Stimulated activated CD8-positive, alpha-beta memory T cell treated with anti-CD3 and anti-CD28 coated beads, Interleukin-4, amount 100 ng/mL, for 4 hours (primary cell): ENCODE measurements around the gene TNS3.
"Not testable (repeated sequence)": the region's sequence is repeated elsewhere in the genome, so short reads cannot be mapped to it uniquely, and the experiment has no call there.

Source experiments
- DNase-seq, 2 donors: peaks; one replicate each; pipeline ENCODE4 v3.0.0-alpha.2; 2020; ENCODE audit warnings: low read depth in 2 of 2, low spot score in 1 of 2

The TNS3 gene

DNA sequence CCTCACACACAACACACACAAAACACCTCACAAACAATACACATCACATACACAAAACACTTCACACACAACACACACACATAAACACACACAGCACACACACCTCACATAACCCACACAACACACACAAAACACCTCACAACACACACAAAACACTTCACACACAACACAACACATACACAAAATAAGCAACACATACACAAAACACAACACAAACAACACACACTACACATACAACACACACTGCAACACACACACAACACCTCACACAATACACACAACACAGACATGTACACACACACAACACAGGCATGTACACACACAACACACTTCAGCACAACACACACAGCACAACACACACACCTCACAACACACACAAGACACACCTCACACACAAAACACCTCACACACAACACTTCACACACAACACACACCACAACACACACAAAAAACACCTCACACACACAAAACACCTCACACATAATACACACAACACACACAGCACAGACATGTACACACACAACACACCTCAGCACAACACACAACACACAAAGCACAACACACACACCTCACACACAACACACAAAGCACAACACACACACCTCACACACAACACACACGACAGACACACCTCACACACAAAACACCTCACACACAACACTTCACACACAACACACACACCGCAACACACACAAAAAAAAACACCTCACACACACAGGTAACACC lies 107.5 kb downstream of the TNS3 start:
- no peak for DNase-seq

DNA sequence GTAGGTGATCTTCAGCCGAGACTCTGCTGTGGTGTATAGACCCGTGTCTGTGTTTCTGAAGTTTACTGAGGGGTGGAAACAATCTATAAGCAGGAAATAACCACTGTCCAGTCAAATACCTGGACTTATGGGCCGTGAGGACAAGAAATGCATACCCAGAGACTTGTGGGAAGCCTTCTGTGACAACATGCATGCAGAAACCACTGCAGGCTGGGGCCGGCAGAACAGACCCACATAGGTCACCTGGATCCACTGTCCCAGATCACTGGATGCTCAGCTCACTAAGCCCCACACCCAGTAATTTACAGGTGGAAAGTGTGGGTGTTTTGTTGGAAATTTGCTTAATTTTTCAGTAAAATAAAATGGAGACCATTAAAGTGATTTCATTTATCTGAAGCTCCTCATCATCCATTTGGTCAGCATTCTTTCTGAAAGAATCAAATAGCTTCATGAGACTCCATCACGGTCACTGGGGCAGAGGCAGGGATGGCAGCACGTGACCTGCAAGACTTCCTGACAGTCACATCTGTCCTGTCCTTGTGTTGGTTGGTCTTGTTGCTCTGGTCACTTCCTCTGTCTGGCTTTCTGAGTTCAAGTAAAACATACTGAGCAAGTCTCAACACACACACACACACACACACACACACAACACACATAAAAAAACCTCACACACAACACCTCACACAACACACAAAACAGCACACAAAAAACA lies 108.3 kb downstream of the TNS3 start:
- no peak for DNase-seq

DNA sequence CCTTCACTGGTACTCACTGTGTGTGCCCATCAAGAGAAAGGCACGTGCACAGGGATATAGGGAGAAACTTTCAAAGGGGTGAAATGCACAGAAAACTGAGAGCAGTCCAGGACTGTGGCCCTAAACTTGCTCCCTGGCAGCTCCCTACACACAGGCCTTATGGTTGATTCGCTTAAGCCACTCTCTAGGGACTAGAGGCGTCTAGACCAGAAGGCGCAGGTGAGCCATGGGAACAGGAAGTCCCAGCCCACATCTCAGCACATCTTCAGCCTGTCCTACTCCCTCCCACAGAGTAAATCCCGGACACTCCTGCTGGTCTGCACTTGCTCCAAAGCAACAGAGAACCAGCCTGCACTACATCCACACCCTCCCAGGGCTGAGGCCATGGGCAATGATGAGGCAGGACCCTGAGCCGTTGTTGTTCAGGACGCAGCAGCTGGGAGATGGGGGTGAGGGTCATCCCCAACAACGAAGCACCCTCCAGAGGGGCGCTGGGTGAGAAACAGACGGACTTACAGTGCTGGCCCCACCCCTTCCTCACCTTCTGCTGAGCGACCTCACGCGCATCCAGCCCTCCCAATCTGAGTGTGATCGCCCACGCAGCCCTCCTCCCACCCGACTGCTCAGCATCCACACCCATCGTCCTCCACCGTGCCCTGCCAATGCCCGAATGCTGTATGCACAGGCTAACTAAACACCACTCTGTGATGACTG lies 109.3 kb downstream of the TNS3 start:
- DNase-seq: no peak

DNA sequence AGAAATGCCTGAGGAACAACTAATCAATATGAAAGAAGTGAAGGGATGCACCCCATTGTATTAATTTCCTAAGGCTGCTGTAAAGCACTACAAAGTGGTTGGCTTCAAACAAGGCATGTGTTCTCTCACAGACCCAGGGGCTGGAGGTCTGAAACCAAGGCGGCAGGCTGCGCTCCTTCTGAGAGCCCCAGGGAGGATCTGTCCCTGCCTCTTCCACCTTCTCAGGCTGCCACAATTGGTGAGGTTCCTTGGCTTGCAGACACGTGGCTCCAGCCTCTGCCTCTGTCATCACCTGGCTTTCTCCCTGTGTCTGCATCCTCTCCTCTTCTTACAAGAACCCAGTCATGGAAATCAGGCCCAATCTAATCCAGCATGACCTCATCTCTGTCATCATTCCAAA lies 110.1 kb downstream of the TNS3 start:
- DNase-seq: no peak

DNA sequence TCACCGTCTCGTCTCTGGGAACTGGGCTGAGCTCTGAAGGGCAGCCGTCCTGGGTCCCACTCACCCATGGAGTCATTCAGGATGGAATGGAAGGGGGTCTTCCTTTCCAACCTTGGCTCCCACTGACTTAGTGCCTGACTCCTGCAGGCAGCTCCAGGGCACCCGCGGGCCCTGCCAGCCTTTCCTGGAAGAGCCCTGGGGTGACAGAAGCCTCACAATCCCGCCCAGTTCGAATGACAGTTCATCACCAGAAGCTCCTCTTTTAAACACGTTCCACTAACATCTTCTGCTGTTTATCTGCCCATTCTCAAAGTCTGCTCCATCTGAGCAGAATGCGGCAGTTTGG lies 110.6 kb downstream of the TNS3 start:
- no peak for DNase-seq

DNA sequence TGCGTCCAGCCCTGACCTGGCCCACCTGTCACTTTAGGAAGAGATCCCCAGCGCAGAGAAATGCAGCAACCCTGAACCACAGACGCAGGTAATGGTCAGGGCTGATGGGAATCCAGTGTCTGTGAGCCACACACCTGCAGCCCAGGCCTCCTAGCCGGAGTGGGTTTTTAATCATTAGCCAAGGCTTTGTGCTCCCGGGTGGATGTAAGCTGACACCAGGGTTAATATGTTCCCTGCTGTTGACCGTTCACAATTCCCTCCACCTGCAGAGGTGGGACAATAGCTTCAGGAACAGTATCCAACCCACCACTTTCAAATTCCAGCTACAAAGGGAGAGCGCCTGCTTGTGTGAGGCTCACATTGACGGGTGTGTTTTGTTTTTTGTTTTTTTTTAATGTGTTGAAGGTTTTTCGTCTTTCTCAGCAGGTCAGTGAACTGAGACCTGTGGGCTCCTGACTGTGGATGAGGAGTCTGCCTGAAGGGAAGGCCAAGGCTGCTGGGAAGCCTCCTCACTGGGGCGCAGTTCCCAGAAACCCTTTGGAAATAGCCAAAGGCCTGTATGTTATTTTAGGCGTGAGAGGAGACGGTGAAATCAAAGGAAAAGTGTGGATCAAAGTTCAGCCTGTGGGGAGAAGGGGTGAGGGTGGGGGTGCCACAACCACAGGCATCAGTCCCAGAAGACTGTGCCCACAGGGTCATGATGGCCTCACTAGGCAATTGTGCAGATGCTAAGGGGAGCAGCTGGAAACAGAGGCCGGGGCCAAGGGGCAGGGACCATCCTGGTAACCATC lies 111.1 kb downstream of the TNS3 start:
- no peak for DNase-seq

DNA sequence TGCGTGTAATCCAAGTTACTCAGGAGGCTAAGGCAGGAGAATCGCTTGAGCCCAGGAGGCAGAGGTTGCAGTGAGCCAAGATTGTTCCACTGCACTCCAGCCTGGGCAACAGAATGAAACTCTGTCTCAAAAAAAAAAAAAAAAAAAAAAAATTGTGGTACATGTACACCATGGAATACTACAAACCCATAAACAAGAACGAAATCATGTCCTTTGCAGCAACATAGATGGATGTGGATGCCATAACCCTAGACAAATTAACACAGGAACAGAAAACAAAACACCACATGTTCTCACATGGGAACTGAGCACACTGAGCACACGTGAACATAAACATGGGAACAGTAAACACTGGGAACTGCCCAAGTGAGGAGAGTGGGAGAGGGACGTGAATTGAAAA lies 112.1 kb downstream of the TNS3 start:
- DNase-seq: not testable (repeated sequence)

DNA sequence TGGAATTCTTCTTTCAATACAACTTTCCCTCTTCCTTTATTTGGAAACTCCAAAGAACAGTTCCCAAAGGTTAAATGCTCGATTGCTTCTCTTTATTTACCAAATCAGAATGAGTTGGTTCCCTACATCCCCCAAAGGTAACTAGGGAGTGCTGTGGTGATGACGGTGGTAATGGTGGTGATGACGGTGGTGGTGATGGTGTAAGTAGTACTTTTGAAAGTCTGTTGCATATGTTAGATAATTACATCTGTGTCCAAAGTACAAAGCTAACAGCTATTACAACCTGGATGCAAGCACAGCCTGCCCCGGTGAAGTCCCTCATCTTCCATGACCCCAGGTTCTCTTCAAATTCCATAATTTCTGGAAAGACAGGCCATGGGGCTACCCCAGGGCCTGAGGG lies 115.1 kb downstream of the TNS3 start:
- no peak for DNase-seq

DNA sequence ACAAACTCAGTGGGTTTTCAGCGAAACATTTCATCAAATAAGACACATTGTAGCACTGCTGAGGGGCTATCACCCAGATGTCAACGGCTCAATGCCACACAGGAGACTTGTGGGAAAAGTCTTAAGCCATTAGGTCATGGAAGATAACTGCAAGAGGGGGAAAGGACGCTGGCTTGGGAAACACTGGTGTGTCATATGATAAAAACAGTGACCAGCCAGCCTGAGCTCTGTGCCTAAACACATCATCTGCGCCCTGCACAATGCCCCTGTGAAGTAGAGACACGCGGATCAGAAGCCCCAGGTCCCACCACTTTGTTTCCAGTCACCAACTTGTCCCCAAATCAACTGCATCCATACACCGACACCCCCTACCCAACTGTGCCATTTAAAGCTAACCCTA lies 116.7 kb downstream of the TNS3 start:
- no peak for DNase-seq

DNA sequence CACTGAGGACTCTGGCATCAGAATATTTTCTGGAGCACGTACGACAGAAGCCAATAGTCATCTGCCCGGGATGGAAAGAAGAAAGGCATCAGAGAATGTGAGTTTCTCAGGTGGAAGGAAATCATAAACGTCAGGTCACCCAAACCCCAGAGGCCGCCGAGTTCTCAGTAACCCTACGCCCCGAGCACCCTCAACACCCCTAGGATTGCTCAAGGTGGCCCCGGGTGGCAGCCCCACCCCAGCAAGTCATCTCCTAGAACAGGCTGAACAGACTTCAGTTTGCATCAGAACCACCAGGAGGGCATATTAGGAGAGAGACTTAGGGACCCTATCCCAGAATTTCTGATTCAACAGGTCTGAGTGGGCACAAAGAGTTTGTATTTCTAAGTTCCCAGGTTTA lies 117.6 kb downstream of the TNS3 start:
- no peak for DNase-seq

DNA sequence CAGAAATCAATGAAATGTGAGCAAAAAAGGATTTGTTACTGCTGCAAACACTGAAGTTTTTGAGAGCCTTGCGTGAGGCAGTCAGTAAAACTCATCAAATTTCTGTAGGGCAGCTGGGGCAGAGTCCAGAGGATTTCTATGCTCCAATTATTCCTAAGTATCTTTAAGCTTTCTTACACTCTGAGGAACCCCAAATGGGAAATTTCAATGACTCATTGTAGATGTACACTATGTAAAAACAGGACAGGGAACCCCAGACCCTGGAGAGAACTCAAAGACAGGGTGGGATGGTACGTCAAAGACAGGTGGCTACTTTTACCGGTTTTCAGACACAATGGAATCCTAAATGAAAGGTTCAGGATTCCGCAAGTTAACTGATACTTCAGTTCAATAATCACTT lies 120.2 kb downstream of the TNS3 start:
- no peak for DNase-seq

DNA sequence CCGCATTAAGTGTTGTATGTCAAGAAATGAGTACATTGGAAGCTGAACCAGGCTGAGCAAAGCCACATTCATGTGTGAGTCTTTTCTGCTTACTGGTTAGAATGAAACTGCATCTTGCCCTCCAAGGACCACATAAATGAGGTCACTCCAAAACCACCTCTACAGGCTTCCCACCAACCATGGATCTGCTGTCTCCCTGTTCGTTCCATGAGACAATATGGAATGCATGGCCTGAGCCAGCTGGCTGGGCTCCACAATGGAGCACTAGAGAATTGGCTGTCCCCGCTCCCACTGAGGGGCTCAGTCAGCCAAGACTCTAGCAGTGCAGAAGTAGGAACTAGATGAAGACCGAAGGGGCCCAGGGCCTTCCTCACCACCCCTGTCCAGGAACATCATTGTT lies 120.8 kb downstream of the TNS3 start:
- no peak for DNase-seq

DNA sequence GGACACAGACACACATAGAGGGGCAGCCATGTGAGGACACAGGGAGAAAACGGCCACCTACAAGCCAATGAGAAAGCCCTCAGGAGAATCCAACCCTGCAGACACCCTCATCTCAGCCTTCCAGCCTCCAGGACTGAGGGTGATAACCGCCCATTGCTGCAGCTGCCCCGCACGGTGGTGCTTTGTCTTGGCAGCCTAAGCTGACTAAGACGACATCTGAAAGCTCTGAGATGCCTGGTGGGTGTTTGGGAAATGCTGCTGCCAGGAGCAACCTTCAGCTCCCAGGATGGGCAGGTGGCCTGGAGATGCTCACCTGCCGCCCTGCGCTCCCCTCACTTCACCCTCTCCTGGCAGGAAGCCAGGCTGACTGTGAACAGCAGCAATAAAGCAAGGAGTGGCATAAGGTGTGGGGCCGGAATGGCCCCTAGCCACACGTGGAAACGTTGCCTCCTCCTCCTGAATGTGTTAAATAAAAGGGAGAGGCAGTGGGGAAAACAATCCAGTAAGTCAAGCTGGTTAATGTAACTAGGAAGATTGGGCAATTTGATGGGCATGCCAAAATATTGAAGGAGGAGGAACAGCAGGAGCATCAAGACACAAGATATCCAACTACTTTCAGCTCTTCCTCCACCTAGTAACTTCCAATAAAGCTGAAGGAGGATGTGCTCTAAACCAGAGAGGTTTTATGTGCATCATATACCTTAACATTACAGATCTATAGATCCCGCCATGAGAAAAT lies 121.5 kb downstream of the TNS3 start:
- DNase-seq: no peak

DNA sequence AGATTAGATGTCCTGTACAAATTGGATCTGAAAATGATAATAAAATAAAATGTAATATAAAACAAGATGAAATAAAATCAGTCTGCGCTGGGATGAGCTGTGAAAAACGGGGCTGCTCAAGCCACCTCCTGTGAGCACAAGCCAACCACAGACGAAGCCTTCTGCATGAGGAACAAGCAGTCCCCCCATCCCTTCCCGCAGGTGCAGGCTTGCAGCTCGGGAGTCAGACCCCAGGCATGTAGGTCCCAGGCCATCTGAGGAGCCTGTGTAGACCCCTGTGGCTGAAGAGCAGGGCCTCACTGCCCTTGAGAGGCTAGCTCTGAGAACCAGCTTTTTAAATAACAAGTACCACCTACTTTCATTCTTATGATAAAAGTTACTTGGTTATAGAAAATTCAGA lies 123.4 kb downstream of the TNS3 start:
- no peak for DNase-seq

DNA sequence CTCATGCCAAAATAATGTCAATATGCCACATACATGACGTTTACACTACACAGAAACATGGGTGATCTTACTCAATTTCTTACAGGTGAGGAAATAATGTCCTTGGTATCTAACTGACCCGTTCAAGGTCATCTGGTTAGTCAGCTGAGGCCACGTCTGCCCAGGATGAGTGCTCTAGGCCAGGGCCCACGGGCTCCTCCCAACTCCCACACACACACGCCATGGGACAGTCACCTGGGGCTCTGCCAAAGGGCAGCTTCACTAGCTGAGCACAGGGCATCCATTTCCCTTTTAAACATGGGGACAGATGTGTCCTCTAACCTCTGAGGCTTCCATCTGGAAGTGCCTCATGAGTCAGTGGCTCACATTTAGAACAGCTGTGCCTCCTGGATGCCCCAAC lies 123.9 kb downstream of the TNS3 start:
- DNase-seq: no peak

DNA sequence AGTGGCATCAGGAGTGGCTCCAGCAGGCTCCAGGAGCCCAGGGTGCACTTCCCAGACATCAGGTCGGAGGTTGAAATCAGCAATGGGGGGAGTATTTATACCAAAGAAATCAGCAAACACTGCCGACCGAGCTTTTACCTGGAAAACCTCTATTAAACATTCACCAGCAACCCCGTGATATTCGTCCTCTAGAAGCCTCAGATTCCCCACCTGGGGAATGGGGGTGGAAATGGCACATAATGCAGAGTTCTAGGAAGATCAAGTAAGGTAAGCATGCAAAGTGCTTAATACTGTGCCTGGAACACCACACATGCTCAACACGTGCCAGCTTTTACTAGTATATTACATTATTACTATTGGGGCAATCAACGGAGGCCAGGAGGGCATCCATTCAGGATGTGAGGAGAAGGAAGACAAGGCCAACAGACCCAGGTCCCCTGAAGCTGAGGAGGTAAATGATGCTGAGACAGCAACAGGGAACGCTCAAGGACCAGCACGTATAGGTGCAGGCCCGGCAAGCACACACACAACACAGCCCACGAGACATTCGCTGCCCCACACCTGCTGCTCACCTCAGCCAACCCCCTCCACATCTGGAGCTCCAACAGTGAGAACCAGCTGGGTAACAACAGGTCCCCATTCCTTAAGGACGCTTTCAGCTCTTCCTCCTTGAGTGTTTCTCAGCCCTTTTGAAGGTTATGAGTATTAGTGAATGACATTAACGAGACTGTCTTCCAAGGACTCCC lies 125.5 kb downstream of the TNS3 start:
- DNase-seq: no peak

DNA sequence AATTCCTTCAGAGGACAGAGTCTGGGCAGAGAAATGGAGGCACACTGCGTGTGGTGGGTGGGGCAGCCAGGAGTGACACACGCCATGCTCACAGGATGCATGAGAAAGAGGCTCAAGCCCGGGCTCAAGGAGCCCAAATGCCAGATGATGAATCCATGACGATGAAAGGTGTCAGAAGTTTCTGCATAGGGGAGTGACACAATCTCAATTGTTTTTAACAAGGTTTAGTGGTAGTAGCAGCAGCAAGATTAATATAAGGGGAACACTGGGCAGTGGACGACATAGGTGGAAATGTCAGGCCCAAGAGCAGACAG lies 126.1 kb downstream of the TNS3 start:
- no peak for DNase-seq

DNA sequence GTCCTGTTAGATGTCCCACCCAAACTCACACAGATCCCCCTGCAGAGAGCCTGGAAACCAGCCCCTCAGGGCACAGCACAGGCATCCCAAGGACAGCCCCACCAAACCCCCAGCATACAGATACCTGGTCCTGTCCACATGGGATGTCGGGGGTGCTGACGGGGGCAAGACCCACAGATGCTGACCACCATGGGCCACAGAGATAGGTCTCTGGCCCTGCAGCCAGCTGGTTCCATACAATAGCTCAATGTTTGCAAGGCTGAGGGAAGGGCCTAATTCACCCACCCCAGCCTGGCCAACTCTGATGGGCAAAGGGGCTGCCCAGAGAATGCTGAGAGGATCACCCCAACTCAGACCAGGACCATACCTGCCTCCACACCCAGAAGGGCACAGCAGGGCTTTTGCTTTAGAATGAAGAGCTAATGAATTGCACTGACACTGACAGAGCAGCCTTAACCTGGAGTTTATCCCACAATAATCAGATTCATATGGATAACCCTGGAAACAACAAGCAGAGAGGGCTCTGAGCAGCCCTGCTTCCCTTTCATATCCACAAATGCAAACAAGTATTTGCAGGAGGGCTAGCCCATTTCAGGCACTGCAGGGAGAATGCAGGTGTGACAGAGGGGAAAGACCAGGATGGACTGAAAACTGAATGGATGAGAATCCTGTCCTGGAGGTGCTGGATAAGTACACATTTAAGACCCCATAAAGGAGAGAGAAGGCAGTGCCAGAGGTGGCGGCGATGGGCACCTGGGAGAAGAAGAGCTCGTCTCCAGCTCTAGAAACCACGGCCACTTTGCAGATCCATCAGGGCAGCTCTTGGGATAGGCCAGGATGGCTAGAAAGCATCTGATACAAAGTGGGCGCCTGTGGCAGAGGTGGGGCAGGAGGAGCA lies 126.7 kb downstream of the TNS3 start:
- DNase-seq: no peak
